ENCODE measurements around the gene AJM1.
"Not testable (repeated sequence)": the region's sequence is repeated elsewhere in the genome, so short reads cannot be mapped to it uniquely, and the experiment has no call there.

GRCh38 chr9:136843159-136843800 is 1.0 kb downstream of the AJM1 start:
- not testable (repeated sequence) for TF ChIP-seq CTCF (conservative IDR thresholded peaks at IDR 0.05); ZFX (IDR thresholded peaks at IDR 0.05)
